C4-2B (cell line): ENCODE measurements around the gene EID1.

Source experiments
- CTCF ChIP-seq: fragments of 450-650 bp; conservative IDR thresholded peaks from 2 replicates; pipeline ENCODE4 v1.5.1; 2017; ENCODE audit warnings: mild to moderate bottlenecking
- ZFX ChIP-seq: fragments of 450-650 bp; IDR thresholded peaks from 2 replicates; pipeline ENCODE4 v1.6.1; 2017

GRCh38 chr15:48883699-48884098 lies 5.8 kb downstream of the EID1 start:
- TF ChIP-seq CTCF (no peak), ZFX (no peak)
